GM12878 (cell line): ENCODE data around the gene PITPNC1. TPM values are rescaled to one million over a fixed set of nuclear protein-coding genes. Genes with fewer than 3 reads are reported as not detected.

Experiments used
- ATAC-seq: fragments of 200-7000 bp; cut with Tn5 transposase; 3 replicates; pipeline ENCODE4 v1.9.1; 2020; ENCODE audit warnings: mild to moderate bottlenecking, moderate library complexity
- BruUV-seq: library from RNA; stranded (reverse); fragments of 400-500 nt; replicated peaks from 2 replicates; lab custom pipeline; 2021; lab: Mats Ljungman, UMichigan
- CTCF ChIA-PET: fragments of 300-600 bp; sonication (Branson Sonifier 250); formaldehyde crosslinking; extraction: SDS; loops from one replicate; lab custom pipeline; 2021; ENCODE audit warnings: inconsistent platforms; lab: Yijun Ruan, JAX
- POLR2A ChIA-PET: fragments of 350-600 bp; formaldehyde crosslinking; extraction: SDS; loops from one replicate; lab custom pipeline; 2021; ENCODE audit warnings: inconsistent platforms; lab: Charles Lee
- RAD21 ChIA-PET: fragments of 300-600 bp; sonication (Branson Sonifier 250); formaldehyde crosslinking; loops from one replicate; lab custom pipeline; 2023; ENCODE audit warnings: antibody characterized with exemption; ENCODE audit not compliant: unreplicated experiment; lab: Charles Lee
- SMC1A ChIA-PET: fragments of 300-600 bp; sonication (Branson Sonifier 250); formaldehyde crosslinking; loops from one replicate; lab custom pipeline; 2023; ENCODE audit not compliant: unreplicated experiment, uncharacterized antibody; lab: Charles Lee
- DNase-seq: peaks from one replicate; pipeline ENCODE4 v3.0.0-alpha.2; 2011; ENCODE audit warnings: low read depth, low spot score
- FAIRE-seq: peaks from 3 replicates; lab custom pipeline; 2011; peaks lifted over from hg19 to GRCh38; lab: Jason Lieb, UNC
- H2AFZ ChIP-seq: 2 replicates; pipeline ENCODE4 v1.6.0; 2011; ENCODE audit warnings: low read depth, low read length, control low read depth; ENCODE audit not compliant: control insufficient read depth
- H3K27ac ChIP-seq: 2 replicates; pipeline ENCODE4 v1.5.1; 2011; ENCODE audit warnings: control low read depth; ENCODE audit not compliant: control insufficient read depth, insufficient read depth
- H3K27me3 ChIP-seq, 2 experiments: replicated peaks in 1 of 2; 2 replicates each; pipeline versions ENCODE4 v1.6.0 to v1.6.1; 2011; ENCODE audit warnings: low read length in 1 of 2; ENCODE audit not compliant: control insufficient read depth in 2 of 2, insufficient read depth in 2 of 2
- H3K36me3 ChIP-seq, 2 experiments: 2 replicates each; pipeline ENCODE4 v1.5.1; 2011; ENCODE audit warnings: low read length in 1 of 2; ENCODE audit not compliant: control insufficient read depth in 2 of 2, insufficient read depth in 2 of 2
- H3K4me1 ChIP-seq: 2 replicates; pipeline ENCODE4 v1.6.1; 2011; ENCODE audit warnings: mild to moderate bottlenecking, low read length, moderate library complexity, mixed read lengths; ENCODE audit not compliant: control insufficient read depth, insufficient read depth
- H3K4me2 ChIP-seq: 2 replicates; pipeline ENCODE4 v1.6.0; 2011; ENCODE audit warnings: control low read depth; ENCODE audit not compliant: control insufficient read depth, insufficient read depth
- H3K4me3 ChIP-seq: fragments of 200-600 bp; sonication (generic); 2 replicates; pipeline ENCODE4 v1.5.1; 2016
- H3K79me2 ChIP-seq: 2 replicates; pipeline ENCODE4 v1.6.0; 2011; ENCODE audit warnings: low read length; ENCODE audit not compliant: control insufficient read depth, insufficient read depth
- H3K9ac ChIP-seq: 2 replicates; pipeline ENCODE4 v1.8.0; 2011; ENCODE audit warnings: low read length, control low read depth, mixed read lengths; ENCODE audit not compliant: control insufficient read depth, insufficient read depth
- H3K9me3 ChIP-seq: replicated peaks from 3 replicates; pipeline ENCODE4 v1.5.1; 2011; ENCODE audit warnings: mild to moderate bottlenecking, low read length; ENCODE audit not compliant: control insufficient read depth, insufficient read depth
- H4K20me1 ChIP-seq: 2 replicates; pipeline ENCODE4 v1.6.0; 2011; ENCODE audit not compliant: control insufficient read depth, insufficient read depth
- BRCA1 ChIP-seq: IDR thresholded peaks from 2 replicates; pipeline ENCODE4 v1.6.1; 2011; ENCODE audit warnings: low read depth, low read length, improper control_type of control experiment
- CREB1 ChIP-seq: IDR thresholded peaks from 2 replicates; pipeline ENCODE4 v1.6.1; 2012; ENCODE audit warnings: low read depth, mild to moderate bottlenecking, inconsistent platforms
- EED ChIP-seq: sonication (generic); IDR thresholded peaks from 2 replicates; pipeline ENCODE4 v1.6.1; 2016; ENCODE audit warnings: antibody characterized with exemption, low read depth
- JUND ChIP-seq: IDR thresholded peaks from 2 replicates; pipeline ENCODE4 v1.6.1; 2012; ENCODE audit warnings: low read depth, mild to moderate bottlenecking, low read length, improper control_type of control experiment, moderate library complexity
- PAX5 ChIP-seq: IDR thresholded peaks from 2 replicates; pipeline ENCODE4 v1.6.1; 2011; ENCODE audit warnings: low read depth, low read length, borderline replicate concordance
- RB1 ChIP-seq: fragments of 450-650 bp; formaldehyde crosslinking; IDR thresholded peaks from 2 replicates; pipeline ENCODE4 v1.6.1; 2017; ENCODE audit warnings: mild to moderate bottlenecking, borderline replicate concordance
- SMARCA5 ChIP-seq: fragments of 450-650 bp; IDR thresholded peaks from 2 replicates; pipeline ENCODE4 v1.6.1; 2017; ENCODE audit warnings: mild to moderate bottlenecking
- WGBS: methylation state at CpG from one replicate; pipeline ENCODE4 v1.1.6; 2016; ENCODE audit warnings: low lambda C conversion rate; ENCODE audit not compliant: insufficient replicate concordance, insufficient coverage; ENCODE audit errors: missing lambda C conversion rate; 5-methylcytosine and 5-hydroxymethylcytosine counted together
- in situ Hi-C: fragments of 300-500 bp; cut with MboI; formaldehyde crosslinking; loops from 9 replicates; pipeline ENCODE4 v1.14.3; 2018; ENCODE audit warnings: mixed read lengths
- intact Hi-C: fragments of 100-400 bp; cut with micrococcal nuclease; formaldehyde crosslinking; loops from one replicate; pipeline ENCODE4 v1.14.2; 2022; ENCODE audit not compliant: unreplicated experiment
- polyA plus RNA-seq, 11 experiments: library from polyadenylated mRNA; depleted of rRNA in 4 of 11; unstranded in 6 of 11; stranded (reverse) in 5 of 11; fragments of >200 nt; fragmentation: Nextera tagmentation in 4 of 11; fragmentation: Illumina TruSeq in 1 of 11; extraction: Ambion mirVana in 4 of 11; extraction: Trizol in 1 of 11; gene quantifications; 1 replicate in 1 of 11; 2 replicates in 10 of 11; pipeline versions ENCODE4 v1.2.1 to v1.2.3, GENCODE V29; 2011 to 2016; ENCODE audit warnings: inconsistent platforms in 2 of 11, missing spikeins in 2 of 11, low read depth in 1 of 11
- total RNA-seq, 4 experiments: library from RNA; depleted of rRNA in 3 of 4; stranded (reverse); fragments of >200 nt in 3 of 4; fragmentation: Illumina TruSeq in 1 of 4; extraction: Trizol in 1 of 4; gene quantifications; 2 replicates each; pipeline versions ENCODE4 v1.2.1 to v1.2.3, GENCODE V29; 2013 to 2021
- TF ChIP-seq, protein P1 (sequence below): fragments of 450-650 bp; IDR thresholded peaks from 2 replicates; pipeline ENCODE4 v1.6.1; 2017; ENCODE audit warnings: mild to moderate bottlenecking, moderate library complexity
- TF ChIP-seq, protein P2 (sequence below): IDR thresholded peaks from 2 replicates; pipeline ENCODE4 v1.6.1; 2012; ENCODE audit warnings: low read depth, low read length, improper control_type of control experiment

Gene PITPNC1
- total and polyA plus RNA-seq, 10 of the 15 experiments (the other 5 are each of a cell fraction or from before 2014, with no cell fraction given), result 12.2 to 62.4 (median 47.3) TPM

DNA sequence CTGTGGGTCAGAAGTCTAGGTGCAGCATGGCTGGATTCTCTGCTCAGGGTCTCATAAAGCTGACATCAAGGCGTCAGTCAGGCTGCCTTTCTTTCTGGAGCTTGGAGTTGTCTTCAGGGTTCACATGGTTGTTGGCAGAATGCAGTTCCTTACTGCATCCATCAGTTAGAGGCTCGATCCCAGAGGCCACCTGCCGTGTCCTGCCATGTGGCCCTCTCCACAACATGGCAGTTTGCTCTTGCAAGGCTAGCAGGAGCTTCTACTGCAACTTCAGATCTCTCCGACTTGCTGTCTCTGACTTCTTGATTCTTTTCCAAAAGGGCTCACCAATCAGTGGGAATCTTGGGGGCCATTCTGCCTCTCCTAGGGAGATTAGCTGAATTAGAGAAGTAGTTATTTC is 11.9 kb downstream of the PITPNC1 start (continued):
- TF ChIP-seq, protein P1, sequence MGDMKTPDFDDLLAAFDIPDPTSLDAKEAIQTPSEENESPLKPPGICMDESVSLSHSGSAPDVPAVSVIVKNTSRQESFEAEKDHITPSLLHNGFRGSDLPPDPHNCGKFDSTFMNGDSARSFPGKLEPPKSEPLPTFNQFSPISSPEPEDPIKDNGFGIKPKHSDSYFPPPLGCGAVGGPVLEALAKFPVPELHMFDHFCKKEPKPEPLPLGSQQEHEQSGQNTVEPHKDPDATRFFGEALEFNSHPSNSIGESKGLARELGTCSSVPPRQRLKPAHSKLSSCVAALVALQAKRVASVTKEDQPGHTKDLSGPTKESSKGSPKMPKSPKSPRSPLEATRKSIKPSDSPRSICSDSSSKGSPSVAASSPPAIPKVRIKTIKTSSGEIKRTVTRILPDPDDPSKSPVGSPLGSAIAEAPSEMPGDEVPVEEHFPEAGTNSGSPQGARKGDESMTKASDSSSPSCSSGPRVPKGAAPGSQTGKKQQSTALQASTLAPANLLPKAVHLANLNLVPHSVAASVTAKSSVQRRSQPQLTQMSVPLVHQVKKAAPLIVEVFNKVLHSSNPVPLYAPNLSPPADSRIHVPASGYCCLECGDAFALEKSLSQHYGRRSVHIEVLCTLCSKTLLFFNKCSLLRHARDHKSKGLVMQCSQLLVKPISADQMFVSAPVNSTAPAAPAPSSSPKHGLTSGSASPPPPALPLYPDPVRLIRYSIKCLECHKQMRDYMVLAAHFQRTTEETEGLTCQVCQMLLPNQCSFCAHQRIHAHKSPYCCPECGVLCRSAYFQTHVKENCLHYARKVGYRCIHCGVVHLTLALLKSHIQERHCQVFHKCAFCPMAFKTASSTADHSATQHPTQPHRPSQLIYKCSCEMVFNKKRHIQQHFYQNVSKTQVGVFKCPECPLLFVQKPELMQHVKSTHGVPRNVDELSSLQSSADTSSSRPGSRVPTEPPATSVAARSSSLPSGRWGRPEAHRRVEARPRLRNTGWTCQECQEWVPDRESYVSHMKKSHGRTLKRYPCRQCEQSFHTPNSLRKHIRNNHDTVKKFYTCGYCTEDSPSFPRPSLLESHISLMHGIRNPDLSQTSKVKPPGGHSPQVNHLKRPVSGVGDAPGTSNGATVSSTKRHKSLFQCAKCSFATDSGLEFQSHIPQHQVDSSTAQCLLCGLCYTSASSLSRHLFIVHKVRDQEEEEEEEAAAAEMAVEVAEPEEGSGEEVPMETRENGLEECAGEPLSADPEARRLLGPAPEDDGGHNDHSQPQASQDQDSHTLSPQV, result no peak
- TF ChIP-seq PAX5 (no peak), BRCA1 (no peak), JUND (no peak), RB1 (no peak)
- TF ChIP-seq, protein P2, sequence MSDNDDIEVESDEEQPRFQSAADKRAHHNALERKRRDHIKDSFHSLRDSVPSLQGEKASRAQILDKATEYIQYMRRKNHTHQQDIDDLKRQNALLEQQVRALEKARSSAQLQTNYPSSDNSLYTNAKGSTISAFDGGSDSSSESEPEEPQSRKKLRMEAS, result no peak

- Histone ChIP-seq H2AFZ (no peak overlapping the region), H4K20me1 (no peaks in the 10 kb centered on the region), H3K4me2 (peak overlapping the region; percentile 58), H3K36me3 (peaks cover 2 to 3% of the 10 kb centered on the region in 2 experiments; a peak in 3 of 4 replicates), H3K4me3 (peak overlapping the region; percentile 24; the same call in 1 of the 2 replicates), H3K9ac (peak overlapping the region; percentile 33; the same call in 1 of the 2 replicates), H3K79me2 (peaks cover 69% of the 10 kb centered on the region), H3K27ac (peak overlapping the region; percentile 56), H3K9me3 (no peaks in the 10 kb centered on the region), H3K27me3 (no peaks in the 10 kb centered on the region), H3K4me1 (peaks cover 36% of the 10 kb centered on the region)
- TSS peak; percentile 91 for BruUV-seq
- WGBS, result 43% methylated on average over 6 of the region's 6 CpGs
- ChIA-PET CTCF (interaction anchor here (0.8 to 19.8 kb wide), 10 partner anchors 9 to 239 kb away, joined by 3 to 291 read pairs (median 4); no protein-coding TSS in a partner anchor), POLR2A (interaction anchor here (1.0 to 1.3 kb wide), 5 partner anchors 11 to 179 kb away, joined by 3 to 4 read pairs (median 4); no protein-coding TSS in a partner anchor), SMC1A (interaction anchor here (0.7 to 5.5 kb wide), 14 partner anchors 11 to 258 kb away, joined by 3 to 48 read pairs (median 4); no protein-coding TSS in a partner anchor), RAD21 (interaction anchor here (0.9 to 6.4 kb wide), 9 partner anchors 10 to 215 kb away, joined by 3 to 44 read pairs (median 3); no protein-coding TSS in a partner anchor)
- TF ChIP-seq CREB1 (no peak), EED (no peak), SMARCA5 (peak; percentile 68; the same call in 1 of the 2 replicates)
- in situ Hi-C loops, result no loop called here
- no peak for DNase-seq
- peak; percentile 18 for FAIRE-seq
- intact Hi-C loops, result loop anchor here (1.0 to 5.0 kb wide), 3 partner anchors 11 to 185 kb away; no protein-coding TSS in a partner anchor
- peak; percentile 7 for ATAC-seq
Measured at GRCh38 chr17:67390006-67390645, 13.0 kb downstream of the PITPNC1 start.
